CD14-positive monocyte (primary cell): Measurements from ENCODE around the gene ALDH16A1. TPM values are rescaled to one million over a fixed set of nuclear protein-coding genes. Genes with fewer than 3 reads are reported as not detected.

Experiments
- DNase-seq, 3 donors: peaks; one replicate each; pipeline ENCODE4 v3.0.0-alpha.2; 2011 to 2022
- H2AFZ ChIP-seq: 2 replicates; pipeline ENCODE4 v1.6.0; 2012; ENCODE audit warnings: mild to moderate bottlenecking, low read depth, low read length, inconsistent platforms; ENCODE audit not compliant: insufficient read depth, poor library complexity, severe bottlenecking
- H3K27ac ChIP-seq, 2 donors: 1 replicate in 1 of 2; 2 replicates in 1 of 2; pipeline ENCODE4 v1.5.1; 2012 to 2013; ENCODE audit warnings: low read length in 2 of 2, control low read depth in 1 of 2, inconsistent platforms in 1 of 2, low read depth in 1 of 2, mild to moderate bottlenecking in 1 of 2
- H3K27me3 ChIP-seq, 2 donors: one replicate each; pipeline versions ENCODE4 v1.6.0 to v1.6.1; 2011 to 2013; ENCODE audit warnings: low read length in 2 of 2; ENCODE audit not compliant: control insufficient read depth in 2 of 2, insufficient read depth in 2 of 2
- H3K36me3 ChIP-seq, 2 donors: replicated peaks in 1 of 2; 1 replicate in 1 of 2; 2 replicates in 1 of 2; pipeline versions ENCODE4 v1.5.1 to v1.6.1; 2012 to 2013; ENCODE audit warnings: low read length in 2 of 2, control low read depth in 1 of 2, inconsistent platforms in 1 of 2, mild to moderate bottlenecking in 1 of 2; ENCODE audit not compliant: insufficient read depth in 2 of 2, control insufficient read depth in 1 of 2
- H3K4me1 ChIP-seq, 2 donors: 1 replicate in 1 of 2; 2 replicates in 1 of 2; pipeline versions ENCODE4 v1.5.1 to v1.6.1; 2012 to 2013; ENCODE audit warnings: low read length in 2 of 2, control low read depth in 1 of 2, inconsistent platforms in 1 of 2, mild to moderate bottlenecking in 1 of 2, moderate library complexity in 1 of 2; ENCODE audit not compliant: insufficient read depth in 2 of 2, control insufficient read depth in 1 of 2
- H3K4me2 ChIP-seq: replicated peaks from 2 replicates; pipeline ENCODE3; 2012; ENCODE audit warnings: low read length, moderate library complexity, mild to moderate bottlenecking; ENCODE audit not compliant: poor library complexity, severe bottlenecking; ENCODE audit errors: extremely low read depth
- H3K4me3 ChIP-seq, 3 experiments: fragments of 200-600 bp in 1 of 3; sonication (generic) in 1 of 3; replicated peaks in 1 of 3; 1 replicate in 2 of 3; 2 replicates in 1 of 3; pipeline ENCODE4 v1.5.1; 2011 to 2013; ENCODE audit warnings: low read length in 3 of 3, mild to moderate bottlenecking in 3 of 3, control low read depth in 2 of 3, low read depth in 2 of 3, inconsistent platforms in 1 of 3, moderate library complexity in 1 of 3
- H3K79me2 ChIP-seq: 2 replicates; pipeline ENCODE4 v1.6.0; 2012; ENCODE audit warnings: mild to moderate bottlenecking, control low read depth, inconsistent platforms, low read length, moderate library complexity; ENCODE audit not compliant: insufficient read depth
- H3K9ac ChIP-seq: 2 replicates; pipeline ENCODE4 v1.6.0; 2017; ENCODE audit warnings: low read length, mild to moderate bottlenecking; ENCODE audit not compliant: insufficient read depth, poor library complexity, severe bottlenecking
- H3K9me3 ChIP-seq, 2 donors: replicated peaks in 1 of 2; 1 replicate in 1 of 2; 2 replicates in 1 of 2; pipeline versions ENCODE4 v1.5.1 to v1.6.1; 2012 to 2013; ENCODE audit warnings: low read length in 2 of 2, control low read depth in 1 of 2; ENCODE audit not compliant: control insufficient read depth in 1 of 2, insufficient read depth in 1 of 2
- H4K20me1 ChIP-seq: 2 replicates; pipeline ENCODE4 v1.6.0; 2012; ENCODE audit warnings: mild to moderate bottlenecking, low read length, control low read depth, moderate library complexity; ENCODE audit not compliant: insufficient read depth
- H3K27ac Mint-ChIP-seq, 7 donors: one replicate each; pipeline ENCODE4 v1.8.0; 2020; ENCODE audit warnings: mild to moderate bottlenecking in 7 of 7, mixed read lengths in 7 of 7, moderate library complexity in 6 of 7, inconsistent platforms in 2 of 7
- H3K27me3 Mint-ChIP-seq, 3 donors: one replicate each; pipeline ENCODE4 v1.8.0; 2021 to 2022; ENCODE audit warnings: low read depth in 3 of 3, mild to moderate bottlenecking in 3 of 3, mixed read lengths in 3 of 3, moderate library complexity in 3 of 3, inconsistent platforms in 1 of 3
- H3K36me3 Mint-ChIP-seq, 2 donors: one replicate each; pipeline ENCODE4 v1.8.0; 2020; ENCODE audit warnings: mixed read lengths in 2 of 2, inconsistent platforms in 1 of 2, mild to moderate bottlenecking in 1 of 2
- H3K4me1 Mint-ChIP-seq: one replicate; pipeline ENCODE4 v1.8.0; 2020; ENCODE audit warnings: mild to moderate bottlenecking, mixed read lengths
- H3K4me3 Mint-ChIP-seq, 2 donors: one replicate each; pipeline ENCODE4 v1.8.0; 2020; ENCODE audit warnings: mild to moderate bottlenecking in 2 of 2, mixed read lengths in 2 of 2, moderate library complexity in 1 of 2
- H3K9me3 Mint-ChIP-seq, 7 donors: one replicate each; pipeline ENCODE4 v1.8.0; 2020 to 2022; ENCODE audit warnings: mixed read lengths in 7 of 7, mild to moderate bottlenecking in 6 of 7, moderate library complexity in 6 of 7, inconsistent platforms in 2 of 7
- CTCF ChIP-seq: fragments of 200-600 bp; IDR thresholded peaks from one replicate; pipeline ENCODE4 v1.8.0; 2022; ENCODE audit warnings: antibody characterized with exemption, mild to moderate bottlenecking
- WGBS: methylation state at CpG from one replicate; pipeline ENCODE4 v1.1.5; 2013; ENCODE audit warnings: missing lambda C conversion rate; ENCODE audit not compliant: insufficient coverage; 5-methylcytosine and 5-hydroxymethylcytosine counted together
- intact Hi-C, 2 donors: fragments of 100-400 bp; cut with micrococcal nuclease; formaldehyde crosslinking; loops; one replicate each; pipeline versions ENCODE4 v1.15.0 to v1.15.1; 2023
- polyA plus RNA-seq, 3 donors: library from polyadenylated mRNA; depleted of rRNA in 1 of 3; unstranded in 2 of 3; stranded (reverse) in 1 of 3; fragments of 300-500 nt in 2 of 3; fragments of >200 nt in 1 of 3; fragmentation: Illumina TruSeq in 2 of 3; gene quantifications; 1 replicate in 2 of 3; 2 replicates in 1 of 3; pipeline ENCODE4 v1.2.3, GENCODE V29; 2012 to 2021

The ALDH16A1 gene
- polyA plus RNA-seq, 3 donors: 30.8 to 39.5 (median 31.2) TPM

DNA sequence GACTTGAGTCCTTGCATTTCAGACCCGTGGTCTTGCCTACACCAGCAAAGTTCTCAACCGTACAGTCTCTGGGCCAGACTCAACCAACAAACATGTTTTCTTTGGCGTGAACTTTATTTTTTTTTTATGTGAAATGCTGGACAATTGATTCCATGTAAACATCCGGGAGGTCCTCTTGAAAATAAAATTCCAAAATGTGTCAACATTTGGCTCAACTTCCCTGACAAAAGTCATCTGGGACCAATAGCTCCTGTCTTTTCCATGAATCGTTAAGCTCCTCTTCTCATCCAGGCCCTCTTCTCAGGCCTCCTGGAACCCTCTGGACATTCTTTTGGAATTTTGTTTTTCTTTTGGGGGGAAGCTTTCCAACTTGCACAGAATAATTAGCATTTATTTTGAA is 2.7 kb downstream of the ALDH16A1 start:
- peaks cover 22 to 32% of the 10 kb centered on the region in 2 donors for H3K36me3 ChIP-seq

GRCh38 chr19:49456326-49456725 is 3.3 kb downstream of the ALDH16A1 start:
- peaks cover 32% of the 10 kb centered on the region for H3K79me2 ChIP-seq
- intact Hi-C loops: loop anchor here in 1 of 2 donors (10.0 kb wide), 1 partner anchor 372 kb away; the partner anchor contains the start of gene SNRNP70
- H3K4me1 ChIP-seq: peaks cover 19 to 27% of the 10 kb centered on the region in 2 donors
- no peak for TF ChIP-seq CTCF
- peaks cover 0 to 5% (median 0%) of the 10 kb centered on the region in 3 donors for H3K27me3 Mint-ChIP-seq
- H3K4me1 Mint-ChIP-seq: peaks cover 16% of the 10 kb centered on the region
- no peaks in the 10 kb centered on the region for H3K9me3 ChIP-seq
- H3K9me3 Mint-ChIP-seq: peaks cover 0 to 2% (median 0%) of the 10 kb centered on the region in 7 donors
- H3K4me2 ChIP-seq: no peak overlapping the region
- no peak for DNase-seq
- peak overlapping the region in 1 of 7 donors; percentile 34 for H3K27ac Mint-ChIP-seq
- H3K4me3 ChIP-seq: no peak overlapping the region
- H3K4me3 Mint-ChIP-seq: no peak overlapping the region
- H3K36me3 Mint-ChIP-seq: peaks cover 31 to 47% of the 10 kb centered on the region in 2 donors
- no peaks in the 10 kb centered on the region for H3K27me3 ChIP-seq
- 100% methylated on average over 1 of the region's 5 CpGs for WGBS
- H3K36me3 ChIP-seq: peaks cover 23 to 33% of the 10 kb centered on the region in 2 donors
- no peak overlapping the region for H3K27ac ChIP-seq
- H4K20me1 ChIP-seq: peaks cover 4% of the 10 kb centered on the region
- no peak overlapping the region for H3K9ac ChIP-seq
- no peak overlapping the region for H2AFZ ChIP-seq

More for the DNA sequence above, 2.7 kb downstream of the ALDH16A1 start:
- no peak overlapping the region for H3K9ac ChIP-seq
- intact Hi-C loops: loop anchor here in 1 of 2 donors (10.0 kb wide), 1 partner anchor 371 kb away; the partner anchor contains the start of gene SNRNP70
- no peak overlapping the region for H3K27ac Mint-ChIP-seq
- no peak overlapping the region for H3K4me3 Mint-ChIP-seq
- H3K9me3 ChIP-seq: no peaks in the 10 kb centered on the region
- H4K20me1 ChIP-seq: peaks cover 4% of the 10 kb centered on the region
- no peak for DNase-seq
- H3K79me2 ChIP-seq: peaks cover 37% of the 10 kb centered on the region
- peaks cover 30 to 44% of the 10 kb centered on the region in 2 donors for H3K36me3 Mint-ChIP-seq
- TF ChIP-seq CTCF: no peak
- peaks cover 0 to 2% (median 0%) of the 10 kb centered on the region in 7 donors for H3K9me3 Mint-ChIP-seq
- no peak overlapping the region for H2AFZ ChIP-seq
- H3K4me1 Mint-ChIP-seq: peaks cover 20% of the 10 kb centered on the region
- H3K27me3 ChIP-seq: no peaks in the 10 kb centered on the region
- no peak overlapping the region for H3K4me3 ChIP-seq
- peaks cover 25 to 32% of the 10 kb centered on the region in 2 donors for H3K4me1 ChIP-seq
- H3K27me3 Mint-ChIP-seq: peaks cover 0 to 5% (median 0%) of the 10 kb centered on the region in 3 donors
- no peak overlapping the region for H3K4me2 ChIP-seq
- 91% methylated on average over 1 of the region's 5 CpGs for WGBS
- no peak overlapping the region for H3K27ac ChIP-seq
